HG02588 (cell line): ENCODE results near the gene RHBDL3.
"Not testable (repeated sequence)": the region's sequence is repeated elsewhere in the genome, so short reads cannot be mapped to it uniquely, and the experiment has no call there.

Experiments
- ATAC-seq: cut with Tn5 transposase; IDR thresholded peaks from one replicate; pipeline ENCODE4 v1.9.1; 2021; ENCODE audit warnings: mild to moderate bottlenecking, moderate library complexity; ENCODE audit not compliant: unreplicated experiment

RHBDL3 gene

GRCh38 chr17:32320847-32321246, 55.2 kb downstream of the RHBDL3 start:
- no peak for ATAC-seq

GRCh38 chr17:32323046-32323445, 57.4 kb downstream of the RHBDL3 start:
- no peak for ATAC-seq

- ATAC-seq, result no peak
Observed at GRCh38 chr17:32323811-32324491, 58.3 kb downstream of the RHBDL3 start.

- no peak for ATAC-seq
Observed at GRCh38 chr17:32327911-32328310, 62.3 kb downstream of the RHBDL3 start.

- ATAC-seq, result no peak
Observed at GRCh38 chr17:32330147-32330546, 64.5 kb downstream of the RHBDL3 start.

GRCh38 chr17:32331243-32332040, 65.8 kb downstream of the RHBDL3 start:
- no peak for ATAC-seq

- ATAC-seq, result no peak
Observed at GRCh38 chr17:32333187-32333586, 67.6 kb downstream of the RHBDL3 start.

- ATAC-seq, result no peak
Observed at GRCh38 chr17:32335046-32335445, 69.4 kb downstream of the RHBDL3 start.

- no peak for ATAC-seq
Observed at GRCh38 chr17:32335687-32336086, 70.1 kb downstream of the RHBDL3 start.

- peak; percentile 21 for ATAC-seq
Observed at GRCh38 chr17:32341141-32341856, 75.7 kb downstream of the RHBDL3 start.

GRCh38 chr17:32341857-32342602, 76.4 kb downstream of the RHBDL3 start, which contains the start of gene C17orf75:
TSS of gene C17orf75 (minus strand) at chr17:32342173. CDS start at chr17:32342139, 34 bp downstream.
- ATAC-seq, result peak; percentile 76

GRCh38 chr17:32342603-32343325, 77.1 kb downstream of the RHBDL3 start:
- no peak for ATAC-seq

GRCh38 chr17:32345951-32346600, 80.4 kb downstream of the RHBDL3 start:
- ATAC-seq, result no peak

GRCh38 chr17:32348483-32348800, 82.8 kb downstream of the RHBDL3 start:
- ATAC-seq, result no peak

GRCh38 chr17:32349503-32349853, 83.8 kb downstream of the RHBDL3 start:
- ATAC-seq, result no peak

- peak; percentile 89 for ATAC-seq
Observed at GRCh38 chr17:32349854-32350665, 84.4 kb downstream of the RHBDL3 start, which contains the start of gene ZNF207. TSS of gene ZNF207 (plus strand) at chr17:32350157. CDS start at chr17:32350286, 129 bp downstream.

- no peak for ATAC-seq
Observed at GRCh38 chr17:32350666-32351418, 85.2 kb downstream of the RHBDL3 start.

GRCh38 chr17:32352734-32353133, 87.1 kb downstream of the RHBDL3 start:
- ATAC-seq, result not testable (repeated sequence)
